ENCODE measurements around the gene EHMT1. TPM values are rescaled to one million over a fixed set of nuclear protein-coding genes. Genes with fewer than 3 reads are reported as not detected.

Gene EHMT1
- total RNA-seq, 1 experiment from 2014 or later: 112 TPM

- no peak overlapping the region for H2BK20ac ChIP-seq (ENCODE audit: low read depth, low read length, poor library complexity, severe bottlenecking)
- no peak overlapping the region for H2AFZ ChIP-seq (ENCODE audit: low read length)
- peaks cover 4% of the 10 kb centered on the region for H3K23me2 ChIP-seq (ENCODE audit: insufficient read length, low read depth, low read length, poor library complexity, severe bottlenecking)
- H4K5ac ChIP-seq (ENCODE audit: insufficient read length, low read depth, low read length): peak overlapping the region; percentile 72
- H4K91ac ChIP-seq (ENCODE audit: insufficient read length, low read depth, low read length): peak overlapping the region; percentile 95
- H3K14ac ChIP-seq (ENCODE audit: insufficient read depth, low read length): peak overlapping the region; percentile 85
- no peak; the same call in 2 of the 3 replicates for TF ChIP-seq CTCF (conservative IDR thresholded peaks at IDR 0.05)
- no peaks in the 10 kb centered on the region for H3K27me3 ChIP-seq (ENCODE audit: insufficient read depth, low read length)
- no peaks in the 10 kb centered on the region for H3K9me3 ChIP-seq (ENCODE audit: control insufficient read depth, low read depth, low read length)
- peak overlapping the region; percentile 1 for H3K4me2 ChIP-seq (ENCODE audit: insufficient read depth, insufficient read length, low read length)
- H3T11ph ChIP-seq (ENCODE audit: low read length): peak overlapping the region; percentile 94
- H4K20me1 ChIP-seq (ENCODE audit: control insufficient read depth, insufficient read depth, insufficient read length): peaks cover 4% of the 10 kb centered on the region
- H3K79me1 ChIP-seq (ENCODE audit: insufficient read depth, low read depth, low read length, poor library complexity, severe bottlenecking): no peaks in the 10 kb centered on the region
- peak overlapping the region; percentile 85 for H3K18ac ChIP-seq (ENCODE audit: insufficient read length, low read depth, low read length)
- Mint-ChIP-seq H3K27ac (peak overlapping the region; percentile 96 to 98 (median 98)), H3K4me3 (peak overlapping the region; percentile 46 to 57; a peak in 4 of 5 replicates), H3K36me3 (ENCODE audit: insufficient read depth in 1 of 3, low read depth in 3 of 3) (peaks cover 10 to 25% (median 23%) of the 10 kb centered on the region in 3 experiments), H3K27me3 (ENCODE audit: low read depth) (no peaks in the 10 kb centered on the region), H3K9me3 (no peaks in the 10 kb centered on the region; a peak in 2 of 5 replicates), H3K4me1 (peaks cover 73 to 79% of the 10 kb centered on the region in 2 experiments)
- peak overlapping the region; percentile 4 for H2BK5ac ChIP-seq (ENCODE audit: insufficient read length, low read length)
- H3K27ac ChIP-seq (ENCODE audit: insufficient read length, low read depth, low read length): peak overlapping the region; percentile 78
- peak; percentile 81 for DNase-seq
- peaks cover 13% of the 10 kb centered on the region; the same call in 1 of the 2 replicates for H3K79me2 ChIP-seq (ENCODE audit: insufficient read depth, low read length)
- H2BK120ac ChIP-seq (ENCODE audit: low read depth, low read length, poor library complexity, severe bottlenecking): peak overlapping the region; percentile 39
- WGBS (ENCODE audit: extremely low coverage, insufficient read length, low lambda C conversion rate): no CpG with 5 or more reads among the region's 18 CpGs
- H2BK12ac ChIP-seq (ENCODE audit: insufficient read length, low read depth, low read length): peak overlapping the region; percentile 91
- peak overlapping the region; percentile 82 for H3K4ac ChIP-seq (ENCODE audit: low read depth, low read length)
- H4K8ac ChIP-seq (replicated peaks; ENCODE audit: insufficient read length, low read depth, low read length): no peak overlapping the region
- H3K4me1 ChIP-seq (ENCODE audit: insufficient read depth, low read length): peaks cover 24% of the 10 kb centered on the region; the same call in 1 of the 2 replicates
- H2BK15ac ChIP-seq (ENCODE audit: low read depth, low read length): no peak overlapping the region
- peak overlapping the region; percentile 33 for H3K9ac ChIP-seq (ENCODE audit: extremely low read depth, insufficient read length, low read length)
- H3K23ac ChIP-seq (ENCODE audit: insufficient read length, low read depth, low read length): no peak overlapping the region
- H2AK5ac ChIP-seq (ENCODE audit: insufficient read length, low read length): peak overlapping the region; percentile 79
- H3K56ac ChIP-seq (ENCODE audit: insufficient read length, low read depth, low read length): no peak overlapping the region
Observed at GRCh38 chr9:137665697-137666512, 47.1 kb downstream of the EHMT1 start.

All from H9 (cell line).